Prostate gland (tissue), 2 donors: ENCODE measurements around the gene SMC5. TPM values are rescaled to one million over a fixed set of nuclear protein-coding genes. Genes with fewer than 3 reads are reported as not detected.

Experiments used
- DNase-seq: peaks from one replicate; pipeline ENCODE4 v3.0.0-alpha.2; 2019; ENCODE audit warnings: low spot score
- H3K27ac ChIP-seq, 2 donors: fragments of 200-600 bp; sonication (generic); 2 replicates each; pipeline ENCODE4 v1.5.1; 2017 to 2019
- H3K27me3 ChIP-seq: fragments of 200-600 bp; sonication (generic); replicated peaks from 2 replicates; pipeline ENCODE4 v1.5.1; 2019; ENCODE audit not compliant: insufficient read depth
- H3K36me3 ChIP-seq, 2 donors: fragments of 200-600 bp; sonication (generic); 1 replicate in 1 of 2; 2 replicates in 1 of 2; pipeline versions ENCODE4 v1.5.1 to v1.8.1; 2017 to 2019
- H3K4me1 ChIP-seq: fragments of 200-600 bp; sonication (generic); replicated peaks from 2 replicates; pipeline ENCODE4 v1.5.1; 2019
- H3K4me3 ChIP-seq, 2 donors: fragments of 200-600 bp; sonication (generic); 2 replicates each; pipeline ENCODE4 v1.5.1; 2017 to 2019
- H3K9me3 ChIP-seq: fragments of 200-600 bp; sonication (generic); 2 replicates; pipeline ENCODE4 v1.5.1; 2017
- POLR2A ChIP-seq: fragments of 450-650 bp; IDR thresholded peaks from one replicate; pipeline ENCODE4 v1.6.1; 2016; ENCODE audit warnings: antibody characterized with exemption, mild to moderate bottlenecking
- POLR2AphosphoS5 ChIP-seq: sonication (generic); formaldehyde crosslinking; IDR thresholded peaks from one replicate; pipeline ENCODE4 v1.6.1; 2017; ENCODE audit warnings: antibody characterized with exemption
- WGBS: methylation state at CpG from one replicate; pipeline ENCODE4 v1.1.5; 2018; 5-methylcytosine and 5-hydroxymethylcytosine counted together
- intact Hi-C: fragments of 100-400 bp; cut with DNase I; formaldehyde crosslinking; loops from one replicate; pipeline ENCODE4 v1.14.2; 2022
- total RNA-seq, 2 donors: library from RNA; depleted of rRNA; stranded (reverse); fragments of >200 nt; gene quantifications; one replicate each; pipeline ENCODE4 v1.1.0, GENCODE V29; 2016
- TF ChIP-seq, protein P1 (sequence below), 4 experiments: fragments of 200-600 bp in 2 of 4; fragments of 450-650 bp in 2 of 4; sonication (generic) in 2 of 4; IDR thresholded peaks; 1 replicate in 3 of 4; 2 replicates in 1 of 4; pipeline ENCODE4 v1.5.1; 2016 to 2019; ENCODE audit warnings: antibody characterized with exemption in 4 of 4, mild to moderate bottlenecking in 2 of 4, moderate library complexity in 2 of 4

Gene SMC5
- total RNA-seq, 2 donors from 2014 or later, result 28.7 to 29.7 TPM

DNA sequence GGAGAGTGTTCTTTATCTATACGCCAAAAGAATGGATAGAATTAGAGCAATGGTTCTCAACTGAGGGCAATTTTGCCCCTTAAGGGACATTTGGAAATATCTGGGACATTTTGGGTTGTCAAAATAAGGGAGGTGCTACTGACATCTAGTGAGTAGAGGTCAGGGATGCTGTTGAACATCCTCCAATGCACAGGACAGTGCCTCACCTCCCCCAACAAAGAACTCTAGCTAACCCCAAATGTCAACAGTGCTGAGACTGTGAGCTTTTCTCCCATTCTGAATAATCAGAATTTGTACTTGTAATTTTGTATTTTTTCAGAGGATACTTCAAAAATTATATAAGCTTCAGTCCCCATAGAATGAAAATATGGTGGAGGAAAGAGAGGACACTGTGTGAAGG, 8.6 kb upstream of the SMC5 start:
- intact Hi-C loops, result loop anchor here (10.0 kb wide), 1 partner anchor 165 kb away; the partner anchor contains the start of gene KLF9
- Histone ChIP-seq H3K4me1 (no peaks in the 10 kb centered on the region), H3K27ac (no peak overlapping the region), H3K27me3 (no peaks in the 10 kb centered on the region), H3K36me3 (no peaks in the 10 kb centered on the region), H3K9me3 (no peaks in the 10 kb centered on the region), H3K4me3 (no peak overlapping the region)
- no peak for DNase-seq
- TF ChIP-seq, protein P1, sequence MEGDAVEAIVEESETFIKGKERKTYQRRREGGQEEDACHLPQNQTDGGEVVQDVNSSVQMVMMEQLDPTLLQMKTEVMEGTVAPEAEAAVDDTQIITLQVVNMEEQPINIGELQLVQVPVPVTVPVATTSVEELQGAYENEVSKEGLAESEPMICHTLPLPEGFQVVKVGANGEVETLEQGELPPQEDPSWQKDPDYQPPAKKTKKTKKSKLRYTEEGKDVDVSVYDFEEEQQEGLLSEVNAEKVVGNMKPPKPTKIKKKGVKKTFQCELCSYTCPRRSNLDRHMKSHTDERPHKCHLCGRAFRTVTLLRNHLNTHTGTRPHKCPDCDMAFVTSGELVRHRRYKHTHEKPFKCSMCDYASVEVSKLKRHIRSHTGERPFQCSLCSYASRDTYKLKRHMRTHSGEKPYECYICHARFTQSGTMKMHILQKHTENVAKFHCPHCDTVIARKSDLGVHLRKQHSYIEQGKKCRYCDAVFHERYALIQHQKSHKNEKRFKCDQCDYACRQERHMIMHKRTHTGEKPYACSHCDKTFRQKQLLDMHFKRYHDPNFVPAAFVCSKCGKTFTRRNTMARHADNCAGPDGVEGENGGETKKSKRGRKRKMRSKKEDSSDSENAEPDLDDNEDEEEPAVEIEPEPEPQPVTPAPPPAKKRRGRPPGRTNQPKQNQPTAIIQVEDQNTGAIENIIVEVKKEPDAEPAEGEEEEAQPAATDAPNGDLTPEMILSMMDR (IDR thresholded peaks at IDR 0.05), result no peak
- TF ChIP-seq POLR2A (no peak), POLR2AphosphoS5 (no peak)
- WGBS, result 98% methylated on average over 1 of the region's 1 CpG

DNA sequence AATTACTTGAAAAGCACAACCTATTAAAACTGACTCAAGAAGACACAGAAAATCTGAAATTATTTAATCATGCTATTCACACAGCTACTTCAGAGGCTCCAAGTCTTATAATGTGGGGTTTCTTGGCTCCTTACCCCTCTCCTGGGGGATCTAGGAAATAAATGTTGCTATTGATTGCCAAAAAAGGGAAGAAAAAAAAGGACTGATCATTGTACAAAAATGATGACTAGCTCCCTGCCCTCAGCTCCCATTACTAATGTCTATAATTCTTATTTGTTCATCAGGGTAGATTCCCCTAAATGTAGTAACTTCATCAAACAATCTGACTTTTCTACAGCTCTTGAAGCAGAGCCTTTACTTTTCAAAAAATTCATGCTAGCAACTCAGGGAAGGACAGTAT, 3.3 kb upstream of the SMC5 start:
- Histone ChIP-seq H3K4me1 (peaks cover 7% of the 10 kb centered on the region), H3K9me3 (no peaks in the 10 kb centered on the region), H3K27me3 (no peaks in the 10 kb centered on the region), H3K36me3 (no peaks in the 10 kb centered on the region), H3K4me3 (peak overlapping the region in 1 of 2 donors; percentile 16), H3K27ac (peak overlapping the region in 1 of 2 donors; percentile 98)
- TF ChIP-seq POLR2AphosphoS5 (no peak), POLR2A (no peak)
- TF ChIP-seq, protein P1 (IDR thresholded peaks at IDR 0.05), result no peak
- no peak for DNase-seq
- intact Hi-C loops, result loop anchor here (5.0 to 10.0 kb wide), 3 partner anchors 159 to 347 kb away; partner anchors contain the start of gene KLF9

DNA sequence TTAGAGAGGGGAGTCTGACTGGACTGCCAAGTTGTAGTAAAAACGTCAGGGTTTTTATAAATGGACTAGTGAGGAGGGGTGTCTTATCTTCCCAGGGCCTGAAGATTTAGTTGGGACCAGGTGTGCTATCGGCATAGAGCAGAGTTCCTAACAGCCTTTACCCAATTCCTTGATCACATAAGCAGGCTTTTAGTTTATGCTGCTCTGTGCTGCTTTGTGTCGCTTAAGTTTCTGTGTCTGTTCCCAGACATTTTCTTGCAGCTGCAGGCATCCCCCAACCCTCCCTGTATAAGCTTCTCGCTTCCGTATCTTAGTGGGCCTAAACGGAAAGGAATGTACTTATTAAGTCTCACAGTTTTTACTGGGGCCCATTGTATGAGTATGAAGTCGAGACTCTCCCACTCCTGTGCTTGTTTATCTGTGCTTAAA, 2.6 kb upstream of the SMC5 start:
- peaks cover 13% of the 10 kb centered on the region for H3K4me1 ChIP-seq
- peak; percentile 55 for TF ChIP-seq POLR2A
- TF ChIP-seq, protein P1 (IDR thresholded peaks at IDR 0.05), result no peak
- no peaks in the 10 kb centered on the region for H3K36me3 ChIP-seq
- 20% methylated on average over 7 of the region's 7 CpGs for WGBS
- peak overlapping the region; percentile 91 to 98 for H3K27ac ChIP-seq
- peak overlapping the region in 1 of 2 donors; percentile 16 for H3K4me3 ChIP-seq
- intact Hi-C loops, result loop anchor here (5.0 to 10.0 kb wide), 3 partner anchors 159 to 346 kb away; partner anchors contain the start of gene KLF9
- no peak for DNase-seq
- H3K27me3 ChIP-seq, result no peaks in the 10 kb centered on the region
- no peaks in the 10 kb centered on the region for H3K9me3 ChIP-seq

DNA sequence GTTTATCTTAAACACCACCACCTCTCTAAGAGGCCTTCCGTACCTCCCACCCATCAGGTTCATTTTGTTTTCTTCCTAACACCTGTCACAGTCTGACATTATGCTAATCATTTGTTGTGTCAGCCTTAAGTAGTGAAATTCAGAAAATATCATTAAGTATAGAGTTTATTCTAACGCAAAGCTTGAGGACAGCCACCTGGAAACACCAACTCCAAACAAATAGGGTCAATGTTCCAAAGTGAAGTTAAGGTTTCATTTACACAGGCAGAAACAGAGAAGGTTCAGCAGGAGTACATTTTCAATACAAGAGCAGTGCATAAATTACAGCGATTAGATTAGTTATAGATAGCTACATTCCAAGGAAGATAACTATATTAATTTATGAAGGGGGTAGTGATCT, 1.3 kb upstream of the SMC5 start:
- peaks cover 17% of the 10 kb centered on the region for H3K4me1 ChIP-seq
- no peaks in the 10 kb centered on the region for H3K36me3 ChIP-seq
- peak overlapping the region; percentile 91 to 98 for H3K27ac ChIP-seq
- WGBS, result 31% methylated on average over 3 of the region's 3 CpGs
- H3K4me3 ChIP-seq, result peak overlapping the region in 1 of 2 donors; percentile 89
- no peaks in the 10 kb centered on the region for H3K9me3 ChIP-seq
- intact Hi-C loops, result loop anchor here (5.0 to 10.0 kb wide), 3 partner anchors 157 to 345 kb away; partner anchors contain the start of gene KLF9
- no peaks in the 10 kb centered on the region for H3K27me3 ChIP-seq
- no peak for TF ChIP-seq POLR2A
- no peak for TF ChIP-seq POLR2AphosphoS5
- TF ChIP-seq, protein P1 (IDR thresholded peaks at IDR 0.05), result no peak
- no peak for DNase-seq

DNA sequence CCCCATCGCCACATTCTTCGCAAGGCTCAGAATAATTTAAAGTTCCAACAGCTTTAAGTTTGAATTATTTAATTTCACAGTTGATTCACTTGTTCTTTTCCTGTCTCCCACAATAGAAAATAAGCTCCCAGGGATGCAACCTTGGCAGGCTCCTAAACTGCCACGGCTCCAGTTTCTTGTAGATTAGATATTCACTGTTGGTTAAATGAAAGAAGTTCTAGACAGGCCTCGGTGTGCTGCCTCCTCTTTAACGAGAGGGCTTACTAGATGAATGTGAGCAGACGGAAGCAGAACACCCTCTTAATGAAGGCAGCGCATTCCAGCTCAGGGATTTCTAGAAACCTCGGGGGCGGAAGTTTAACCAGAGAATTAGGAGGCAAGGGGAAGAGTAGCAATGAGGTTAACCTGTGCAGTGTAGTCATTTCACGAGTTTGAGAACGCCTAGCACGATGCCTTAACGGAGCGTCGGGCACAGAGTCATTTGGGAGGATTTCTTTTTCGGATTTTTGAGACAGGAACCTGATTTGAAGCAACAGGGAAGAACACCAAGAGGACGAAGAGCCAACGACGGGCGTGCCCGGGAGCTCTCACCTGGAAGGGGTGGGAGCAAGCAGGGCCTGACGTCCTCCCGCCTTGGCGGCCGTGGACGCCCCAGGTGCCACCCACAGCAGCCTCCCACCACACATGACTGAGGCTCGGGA, 637 bp upstream of the SMC5 start:
- no peaks in the 10 kb centered on the region for H3K9me3 ChIP-seq
- no peaks in the 10 kb centered on the region for H3K27me3 ChIP-seq
- peak; percentile 78 for DNase-seq
- H3K27ac ChIP-seq, result peak overlapping the region; percentile 91 to 98
- TF ChIP-seq, protein P1 (IDR thresholded peaks at IDR 0.05), result peak in 1 of 4 experiments; percentile 2
- TF ChIP-seq POLR2A (no peak), POLR2AphosphoS5 (no peak)
- WGBS, result 6% methylated on average over 27 of the region's 27 CpGs
- no peaks in the 10 kb centered on the region for H3K36me3 ChIP-seq
- peak overlapping the region; percentile 76 to 89 for H3K4me3 ChIP-seq
- intact Hi-C loops, result loop anchor here (5.0 to 10.0 kb wide), 3 partner anchors 157 to 344 kb away; partner anchors contain the start of gene KLF9
- H3K4me1 ChIP-seq, result peaks cover 17% of the 10 kb centered on the region
